Gastrocnemius medialis (tissue), 4 donors: ENCODE measurements around the gene BMERB1.

Source experiments
- CTCF ChIP-seq, 5 experiments: fragments of 450-650 bp in 3 of 5; fragments of 200-600 bp in 2 of 5; sonication (generic) in 2 of 5; IDR thresholded peaks in 4 of 5; conservative IDR thresholded peaks in 1 of 5; 1 replicate in 4 of 5; 2 replicates in 1 of 5; pipeline ENCODE4 v1.5.1; 2016 to 2019; ENCODE audit warnings: antibody characterized with exemption in 5 of 5, mild to moderate bottlenecking in 3 of 5, moderate library complexity in 3 of 5
- POLR2A ChIP-seq, 2 donors: fragments of 450-650 bp; IDR thresholded peaks; one replicate each; pipeline ENCODE4 v1.6.1; 2017; ENCODE audit warnings: antibody characterized with exemption in 2 of 2, mild to moderate bottlenecking in 2 of 2, moderate library complexity in 2 of 2

GRCh38 chr16:15597822-15598647 is 163.6 kb downstream of the BMERB1 start:
- TF ChIP-seq POLR2A (IDR thresholded peaks at IDR 0.05) (no peak), CTCF (IDR thresholded peaks at IDR 0.05 in 4 of 5, conservative IDR thresholded peaks at IDR 0.05 in 1 of 5) (no peak)
